DMS79 treated with DMSO at 0.1 percent for 48 hours (cell line): ENCODE data around the gene NOTCH3.

Experiments
- DNase-seq: peaks from one replicate; lab custom pipeline; 2025; lab: John Stamatoyannopoulos, UW

NOTCH3 gene

DNA sequence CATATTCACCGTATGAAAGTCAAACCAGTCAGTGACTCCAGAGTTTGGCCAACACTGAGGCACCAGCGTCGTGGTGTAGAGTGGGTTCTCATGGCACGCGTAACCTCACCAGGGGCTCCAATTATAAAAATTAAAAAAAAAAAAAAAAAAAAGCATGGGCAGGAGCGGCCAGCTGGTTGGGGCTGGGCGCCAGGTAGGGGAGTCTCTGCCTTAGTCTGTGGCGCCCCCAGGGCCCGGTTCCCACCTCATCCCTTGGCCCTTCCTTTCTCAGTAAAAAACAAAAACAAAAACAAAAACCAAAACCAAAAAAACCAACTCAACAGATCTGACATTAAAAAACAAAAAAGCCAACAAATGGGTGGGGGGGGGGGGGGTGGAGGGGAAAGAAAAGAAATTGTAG lies 36.1 kb upstream of the NOTCH3 start:
- no peak for DNase-seq

DNA sequence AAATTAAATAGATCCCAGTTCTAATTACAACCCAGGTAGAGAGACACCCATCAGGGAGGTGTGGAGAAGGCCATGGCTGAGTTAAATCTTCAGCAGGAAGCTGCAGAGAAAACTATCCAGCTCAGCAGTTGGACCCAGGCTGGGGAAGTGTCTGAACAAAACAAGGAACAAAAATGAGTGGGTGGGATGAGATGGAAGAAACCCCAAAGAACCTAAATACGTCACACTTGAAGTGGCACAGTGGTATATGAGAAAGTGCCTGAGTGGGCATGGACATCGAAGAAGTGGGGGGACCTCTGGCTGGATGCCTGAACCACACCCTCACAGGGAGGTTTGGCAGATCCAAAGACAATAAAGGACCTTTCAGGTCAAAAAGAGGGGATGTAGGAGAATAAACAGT lies 35.0 kb upstream of the NOTCH3 start:
- no peak for DNase-seq

DNA sequence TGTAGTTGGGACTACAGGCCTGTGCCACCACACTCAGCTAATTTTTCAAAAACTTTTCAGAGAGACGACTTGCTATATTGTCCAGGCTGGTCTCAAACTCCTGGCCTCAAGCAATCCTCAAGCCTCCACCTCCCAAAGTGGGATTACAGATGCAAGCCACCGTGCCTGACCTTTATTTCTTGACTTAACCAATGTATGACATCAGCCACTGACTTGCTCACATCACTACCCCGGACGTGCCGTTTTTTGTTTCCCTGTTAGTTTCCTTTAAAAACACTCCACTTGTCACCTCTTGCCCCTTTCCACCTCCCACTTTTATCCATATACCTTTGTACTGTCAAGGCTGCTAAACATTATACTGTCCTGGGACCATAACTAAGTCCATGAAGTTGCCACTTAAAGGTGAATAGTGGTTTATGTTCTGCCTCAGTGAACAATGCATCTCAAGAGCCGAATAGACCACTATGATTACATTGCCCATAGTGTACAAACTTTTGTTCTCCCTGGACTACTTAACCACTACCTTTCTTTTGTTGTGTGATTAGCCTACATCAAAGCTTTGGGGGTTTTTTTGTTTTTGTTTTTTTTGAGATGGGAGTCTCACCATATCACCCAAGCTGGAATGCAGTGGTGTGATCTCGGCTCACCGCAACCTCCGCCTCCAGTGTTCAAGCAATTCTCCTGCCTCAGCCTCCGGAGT lies 33.8 kb upstream of the NOTCH3 start:
- peak; percentile 69 for DNase-seq

DNA sequence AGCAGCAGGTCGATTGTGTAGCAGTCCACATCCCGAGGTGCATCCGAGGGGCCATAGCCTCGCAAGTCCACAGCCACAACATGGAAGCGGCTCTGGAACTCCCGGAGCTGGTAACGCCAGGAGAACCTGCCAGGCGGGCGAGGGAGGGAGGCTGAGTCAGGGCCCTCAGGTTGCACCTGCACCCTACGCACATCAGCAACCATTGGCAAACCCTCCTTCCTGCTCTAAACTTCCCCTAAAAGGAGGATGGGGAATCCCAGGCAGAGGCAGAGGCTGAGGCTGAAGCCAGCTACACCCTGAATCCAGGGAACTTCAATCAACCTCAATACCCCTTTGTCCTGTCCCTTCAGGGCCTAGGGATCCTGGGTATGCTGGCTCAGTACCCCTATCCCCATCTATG lies 30.5 kb upstream of the NOTCH3 start:
- DNase-seq = no peak

DNA sequence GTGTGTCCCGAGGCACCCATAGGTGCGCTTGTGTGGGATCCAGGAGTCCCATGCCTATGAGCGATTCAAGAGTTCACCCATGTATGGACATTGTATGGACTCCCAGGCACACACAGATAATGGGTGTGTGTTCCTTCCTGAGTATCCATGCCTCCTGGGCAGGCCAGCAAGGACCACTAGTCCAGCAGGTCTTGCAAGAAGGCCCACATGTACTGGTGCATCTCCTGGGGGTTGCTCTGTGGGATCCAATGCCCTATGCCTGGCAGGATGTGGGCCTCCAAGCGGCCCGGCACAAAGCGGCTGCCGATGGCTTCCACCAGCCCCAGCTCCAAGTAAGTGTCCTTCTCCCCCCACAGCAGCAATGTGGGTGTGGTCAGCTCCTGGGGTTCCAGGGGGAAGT lies 26.5 kb upstream of the NOTCH3 start:
- no peak for DNase-seq

DNA sequence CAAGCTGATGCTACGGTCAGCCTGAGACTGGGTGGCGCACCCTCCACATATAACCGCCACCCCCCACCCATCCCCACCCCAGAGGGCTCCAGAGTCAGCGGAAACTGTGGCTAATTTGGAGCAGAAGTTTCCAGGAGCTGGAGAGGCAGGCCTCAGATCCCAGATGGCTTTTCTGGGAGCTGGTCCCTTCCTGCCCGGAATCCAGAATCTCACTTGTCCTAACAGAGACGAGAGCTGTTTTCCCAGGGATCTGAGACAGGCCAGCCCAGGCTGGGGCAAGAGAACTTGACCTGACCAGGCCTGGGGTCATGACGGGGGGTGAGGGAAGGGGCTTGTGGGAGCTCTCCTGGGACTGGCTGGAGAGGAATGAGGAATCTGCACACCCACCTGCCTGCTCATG lies 25.0 kb upstream of the NOTCH3 start:
- no peak for DNase-seq

DNA sequence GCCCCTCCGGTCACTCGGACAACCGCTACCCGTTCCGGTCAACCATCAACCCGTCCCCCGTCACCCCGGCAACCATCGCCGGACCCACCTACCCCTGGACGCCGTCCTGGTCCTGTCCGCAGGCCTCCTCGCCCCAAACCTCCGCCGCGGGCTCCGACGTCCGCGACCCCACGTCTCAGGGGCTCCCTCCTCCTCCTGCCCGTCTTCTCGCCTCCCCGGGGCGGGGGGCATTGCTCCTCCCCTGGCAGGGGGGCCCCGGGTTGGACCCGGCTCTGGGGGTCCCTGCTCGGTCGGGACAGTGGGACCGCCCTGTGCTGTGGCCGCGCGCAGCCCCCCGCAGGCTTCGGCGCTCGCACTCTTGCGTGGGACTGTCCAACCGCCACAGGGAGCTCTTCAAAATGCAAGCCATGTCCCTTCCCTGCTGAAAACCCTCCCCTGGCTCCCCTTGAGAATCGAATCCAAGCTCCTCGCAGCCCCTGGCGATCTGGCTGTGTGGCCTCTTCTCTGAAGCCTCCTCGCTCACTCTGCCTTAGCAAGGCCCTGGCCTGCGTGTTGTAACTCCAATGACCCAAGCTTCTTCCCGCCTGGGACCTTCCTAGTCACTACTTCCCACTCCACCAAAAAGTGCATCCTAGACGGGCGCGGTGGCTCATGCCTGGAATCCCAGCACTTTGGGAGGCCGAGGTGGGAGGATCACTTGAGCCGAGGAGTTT lies 23.0 kb upstream of the NOTCH3 start:
- DNase-seq = peak; percentile 21

DNA sequence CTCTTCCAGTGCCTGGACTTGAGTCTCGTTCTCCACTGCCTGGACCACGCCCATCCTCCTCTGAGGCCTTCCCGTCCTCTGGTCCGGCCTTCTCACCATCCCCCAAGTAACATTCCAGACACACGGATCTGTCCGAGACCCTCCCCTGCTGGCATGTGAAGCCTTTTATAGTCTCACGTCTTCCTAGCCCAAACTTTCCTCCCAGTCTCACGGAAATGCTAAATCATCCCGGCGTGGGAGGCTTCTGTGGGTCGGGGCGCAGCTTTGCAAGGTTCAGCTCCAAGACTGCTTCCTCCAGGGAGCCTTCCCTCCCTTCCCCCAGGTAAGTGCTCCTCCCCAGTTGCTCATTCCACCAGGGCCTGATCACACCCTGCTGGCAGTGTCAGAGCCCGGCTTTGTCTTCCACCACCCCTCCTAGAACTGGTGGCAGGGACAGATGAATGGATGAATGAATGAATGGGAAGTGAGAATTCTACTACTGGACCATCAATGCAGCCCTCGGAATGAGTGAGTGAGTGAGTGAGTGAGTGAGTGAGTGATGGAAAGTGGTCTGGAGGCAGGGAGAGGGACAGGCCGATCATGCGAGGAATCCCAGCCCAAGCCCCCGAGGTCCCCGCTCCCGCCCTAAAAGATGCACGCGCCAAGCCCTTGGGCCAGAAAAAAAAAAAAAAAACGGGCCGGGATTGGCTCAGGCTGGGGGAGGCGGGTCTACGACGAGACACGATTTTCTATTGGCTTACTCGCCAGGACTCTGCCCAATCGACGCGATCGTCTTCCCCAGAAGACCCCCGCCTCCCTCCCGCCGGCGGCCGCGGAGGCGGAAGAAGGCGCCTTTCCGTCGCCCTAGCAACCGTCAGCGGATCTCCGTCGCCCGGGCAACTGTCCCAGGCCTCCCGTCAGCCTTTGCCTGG lies 22.2 kb upstream of the NOTCH3 start:
- DNase-seq = peak; percentile 94

DNA sequence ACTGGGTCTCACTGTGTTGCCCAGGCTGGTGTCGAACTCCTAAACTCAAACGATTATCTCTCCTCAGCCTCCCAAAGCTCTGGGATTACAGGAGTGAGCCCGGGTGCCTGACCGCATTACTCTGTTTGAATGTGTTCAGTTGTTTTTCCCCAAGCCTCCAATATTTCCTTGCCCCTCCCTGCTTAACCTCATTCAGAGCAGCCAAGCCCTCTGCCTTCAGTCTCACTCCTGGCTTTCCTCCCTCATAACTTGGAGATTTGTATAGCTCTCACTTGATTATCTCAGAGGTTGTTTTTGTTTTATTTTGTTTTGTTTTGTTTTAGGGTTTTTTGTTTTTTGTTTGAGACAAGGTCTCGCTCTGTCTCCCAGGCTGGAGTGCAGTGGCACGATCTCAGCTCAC lies 20.0 kb upstream of the NOTCH3 start:
- no peak for DNase-seq

DNA sequence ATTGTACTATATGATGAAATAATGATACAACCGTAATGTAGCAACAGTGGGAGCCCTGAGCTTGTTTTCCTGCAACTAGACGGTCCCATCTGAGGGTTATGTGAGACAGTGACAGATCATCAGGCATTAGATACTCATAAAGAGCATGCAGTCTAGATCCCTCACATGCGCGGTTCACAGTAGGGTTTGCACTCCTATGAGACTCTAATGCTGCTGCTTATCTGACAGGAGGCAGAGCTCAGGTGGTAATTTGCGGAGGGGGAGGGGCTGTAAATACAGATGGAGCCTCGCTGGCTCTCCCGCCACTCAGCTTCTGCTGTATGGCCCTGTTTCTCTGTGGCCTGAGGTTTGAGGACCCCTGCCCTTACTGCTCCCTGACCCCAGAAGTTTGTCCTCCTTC lies 17.7 kb upstream of the NOTCH3 start:
- no peak for DNase-seq

DNA sequence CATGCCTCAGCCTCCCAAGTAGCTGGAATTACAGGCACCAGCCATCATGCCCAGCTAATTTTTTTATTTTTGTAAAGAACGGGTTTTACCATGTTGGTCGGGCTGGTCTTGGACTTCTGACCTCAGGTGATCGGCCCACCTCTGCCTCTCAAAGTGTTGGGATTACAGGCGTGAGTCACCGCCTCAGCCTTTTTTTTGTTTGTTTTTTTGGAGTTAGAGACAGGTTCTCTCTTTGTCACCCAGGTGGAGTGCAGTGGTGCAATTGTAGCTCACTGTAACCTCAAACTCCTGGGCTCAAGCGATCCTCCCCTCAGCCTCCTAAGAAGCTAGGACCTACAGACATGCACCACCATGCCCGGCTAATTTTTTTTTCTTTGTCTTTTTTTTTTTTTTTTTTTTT lies 15.6 kb upstream of the NOTCH3 start:
- DNase-seq = no peak

DNA sequence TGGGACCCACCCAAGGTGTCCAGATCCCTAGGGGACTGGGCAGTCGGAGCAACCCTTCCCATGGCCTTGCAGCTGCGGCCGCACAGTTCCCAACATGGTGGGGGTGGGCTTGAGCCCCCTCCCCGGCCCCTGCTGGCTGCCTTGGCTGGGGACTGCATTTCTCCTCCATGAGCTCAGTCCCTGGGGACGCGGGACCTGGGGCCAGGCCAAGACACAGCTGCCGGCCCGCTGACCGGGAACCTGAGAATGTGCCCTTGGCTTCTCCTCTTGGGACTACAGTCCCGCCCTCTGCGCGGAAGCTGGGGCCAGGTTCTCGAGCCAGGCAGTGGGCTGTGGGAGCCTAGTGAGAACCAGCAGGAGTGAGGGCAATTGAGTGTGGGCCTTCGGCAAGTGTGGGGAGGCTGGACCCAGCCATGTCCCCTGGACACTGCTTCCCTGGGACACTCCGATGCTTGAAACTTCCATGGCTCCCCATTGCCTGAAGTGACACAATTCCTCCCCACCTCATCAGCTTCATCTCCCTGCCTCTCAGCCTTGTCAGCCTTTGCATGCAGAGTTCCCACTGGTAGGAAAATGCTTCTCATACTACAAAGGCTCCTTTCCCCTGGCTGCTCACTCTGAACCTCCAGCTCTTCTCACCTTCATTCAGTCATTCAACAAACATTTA lies 13.1 kb upstream of the NOTCH3 start:
- DNase-seq = no peak

DNA sequence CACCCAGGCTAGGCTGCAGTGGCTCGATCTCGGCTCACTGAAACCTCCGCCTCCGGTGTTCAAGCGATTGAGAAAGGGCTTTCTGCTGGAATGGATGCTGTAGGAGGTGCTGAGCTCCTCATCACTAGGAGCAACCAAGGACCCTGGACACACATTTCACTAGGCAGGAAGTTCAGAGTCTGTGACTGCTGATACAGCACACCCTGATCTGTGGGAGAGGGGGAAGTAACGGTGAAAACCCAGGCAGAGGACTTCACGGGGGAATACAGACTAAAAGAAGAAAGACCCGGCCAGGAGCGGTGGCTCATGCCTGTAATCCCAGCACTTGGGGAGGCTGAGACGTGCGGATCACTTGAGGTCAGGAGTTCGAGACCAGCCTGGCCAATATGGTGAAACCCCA lies 11.9 kb upstream of the NOTCH3 start:
- no peak for DNase-seq

DNA sequence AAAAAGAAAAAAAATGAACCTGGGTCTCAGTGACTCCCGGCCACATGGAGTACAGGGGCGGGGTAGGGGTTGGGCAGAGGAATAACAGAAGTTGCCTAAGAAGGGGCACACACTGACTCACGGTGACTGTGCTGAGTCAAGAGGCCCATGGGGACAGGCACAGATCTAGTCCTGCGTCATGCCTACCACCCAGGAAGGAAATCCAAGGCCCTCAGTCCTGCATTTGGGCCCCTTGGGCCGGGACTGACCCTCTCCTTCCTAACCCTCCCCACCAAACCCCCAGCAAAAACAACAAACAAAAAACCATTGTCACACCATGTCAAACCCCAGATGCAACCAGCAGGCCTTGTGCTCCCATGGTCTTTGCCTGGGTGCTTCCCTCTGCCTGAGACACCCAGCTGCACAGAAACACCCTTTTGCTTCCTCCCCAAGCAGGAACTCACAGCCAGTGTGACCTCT lies 9.6 kb upstream of the NOTCH3 start:
- no peak for DNase-seq

DNA sequence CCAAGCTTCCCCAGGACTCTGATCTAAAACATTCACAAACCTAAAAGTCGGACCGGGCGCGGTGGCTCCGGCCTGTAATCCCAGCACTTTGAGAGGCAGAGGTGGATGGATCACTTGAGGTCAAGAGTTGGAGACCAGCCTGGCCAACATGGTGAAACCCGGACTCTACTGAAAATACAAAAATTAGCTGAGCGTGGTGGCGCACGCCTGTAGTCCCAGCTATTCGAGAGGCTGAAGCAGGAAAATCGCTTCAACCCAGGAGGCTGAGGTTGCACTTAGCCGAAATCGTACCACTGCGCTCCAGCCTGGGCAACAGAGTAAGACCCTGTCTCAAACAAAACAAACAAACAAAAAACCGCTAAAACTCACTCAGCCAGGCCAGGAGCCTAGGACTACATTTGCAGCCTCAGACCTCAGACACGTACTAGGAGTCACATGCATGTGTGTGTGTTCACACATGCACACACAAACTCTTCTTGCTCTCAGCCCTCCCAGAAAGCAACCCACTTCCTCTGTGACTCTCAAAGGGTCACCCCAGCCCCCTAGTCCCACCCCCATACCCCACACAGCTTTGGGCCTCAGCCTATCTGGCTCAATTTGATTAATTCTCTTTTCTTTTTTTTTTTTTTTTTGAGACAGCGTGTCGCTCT lies 704 bp upstream of the NOTCH3 start:
- no peak for DNase-seq

DNA sequence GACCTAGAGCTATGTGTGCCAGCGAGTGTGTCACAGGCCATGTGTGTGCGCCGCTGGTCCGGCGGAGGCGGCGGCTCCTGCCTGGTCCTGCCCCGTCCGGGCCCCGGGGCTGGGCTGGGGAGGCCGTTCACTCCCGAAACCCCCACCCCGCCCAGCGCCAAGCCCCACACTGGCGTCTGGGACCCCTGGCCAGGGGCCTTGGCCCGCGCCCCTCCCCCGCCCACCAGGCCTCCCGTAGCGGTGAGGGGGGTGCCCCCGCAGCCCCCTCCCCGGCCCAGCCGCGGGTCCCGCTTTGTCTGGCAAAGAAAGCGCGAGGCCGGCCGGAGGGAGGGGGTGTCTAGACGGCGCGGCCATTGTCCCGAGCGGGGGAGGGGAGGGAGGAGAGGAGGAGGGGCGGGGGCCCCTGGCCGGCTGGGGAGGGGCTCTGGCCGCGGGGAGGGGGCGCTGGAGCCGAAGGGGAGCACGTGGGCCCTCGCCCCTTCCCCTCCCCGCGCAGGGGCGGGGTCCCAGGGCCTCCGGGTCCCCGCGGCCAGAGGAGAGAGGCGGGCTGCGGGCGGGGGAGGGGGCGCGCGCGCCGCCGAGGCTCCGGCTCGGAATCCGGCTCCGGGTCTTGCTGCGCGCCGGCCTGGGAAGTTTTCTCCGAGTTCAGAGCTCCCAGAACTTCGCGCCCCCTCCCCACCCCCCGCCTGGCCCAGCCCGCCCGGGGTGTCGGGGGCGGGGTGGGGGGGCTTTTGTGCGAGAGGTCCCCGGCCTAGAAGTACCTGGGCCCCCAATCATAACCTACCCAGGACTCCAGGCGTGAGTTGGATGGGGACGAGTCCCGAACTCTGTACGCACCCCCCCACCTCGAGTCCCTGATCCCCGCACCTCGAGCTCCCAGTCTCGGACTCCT lies 888 bp downstream of the NOTCH3 start:
- peak; percentile 29 for DNase-seq

DNA sequence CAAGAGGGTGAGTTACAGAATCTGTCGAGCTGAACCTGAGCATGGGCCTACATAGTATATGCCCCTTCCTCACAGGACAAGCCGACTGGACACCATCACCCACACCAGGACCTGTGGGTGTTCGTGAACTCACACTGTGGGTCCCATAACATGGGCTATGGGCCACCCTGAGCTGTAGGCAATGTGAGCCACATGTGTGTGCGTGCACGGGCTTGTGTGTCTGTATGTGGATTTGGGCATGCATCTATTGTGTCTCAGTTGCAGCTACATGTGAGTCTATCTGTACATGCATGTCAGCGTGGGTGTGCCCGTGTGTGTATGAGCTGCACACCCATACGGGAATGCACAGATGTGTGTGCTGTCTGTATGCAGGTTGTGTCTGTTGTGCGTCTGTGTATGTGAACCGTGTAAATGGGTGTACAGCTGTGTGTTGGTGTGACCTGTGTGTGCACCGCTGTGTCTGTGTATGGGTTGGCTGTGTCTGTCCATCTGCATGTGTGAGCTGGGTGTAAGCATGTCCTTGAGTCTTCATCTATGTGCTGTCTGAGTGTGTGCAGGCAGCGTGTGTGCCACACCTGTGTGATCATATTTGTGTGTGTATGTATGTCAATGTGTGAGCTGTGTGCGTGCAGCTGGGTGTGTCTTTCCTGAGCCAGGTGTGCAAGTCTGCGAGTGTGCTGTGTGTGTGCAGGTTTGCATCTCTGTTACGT lies 1.7 kb downstream of the NOTCH3 start:
- DNase-seq = no peak

DNA sequence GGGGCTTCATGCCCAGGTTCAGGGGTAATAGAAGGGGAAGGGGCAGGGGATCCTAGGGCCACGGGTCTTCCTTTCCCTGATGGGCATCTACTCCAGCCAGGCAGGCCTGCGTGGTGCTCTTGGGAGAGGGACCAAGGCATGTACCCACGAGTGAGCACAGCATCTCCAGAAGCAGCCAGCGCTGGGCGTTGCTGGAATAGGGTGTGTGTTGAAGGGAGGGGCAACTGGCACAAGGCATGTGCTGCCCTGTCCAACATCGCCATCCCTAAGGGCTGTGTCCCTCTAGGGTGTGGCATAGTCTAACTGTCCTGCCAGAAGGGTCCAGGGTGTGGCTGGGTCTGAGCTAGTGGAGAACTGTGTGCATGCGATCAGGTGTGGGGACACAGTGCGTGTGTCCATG lies 2.9 kb downstream of the NOTCH3 start:
- DNase-seq = no peak

DNA sequence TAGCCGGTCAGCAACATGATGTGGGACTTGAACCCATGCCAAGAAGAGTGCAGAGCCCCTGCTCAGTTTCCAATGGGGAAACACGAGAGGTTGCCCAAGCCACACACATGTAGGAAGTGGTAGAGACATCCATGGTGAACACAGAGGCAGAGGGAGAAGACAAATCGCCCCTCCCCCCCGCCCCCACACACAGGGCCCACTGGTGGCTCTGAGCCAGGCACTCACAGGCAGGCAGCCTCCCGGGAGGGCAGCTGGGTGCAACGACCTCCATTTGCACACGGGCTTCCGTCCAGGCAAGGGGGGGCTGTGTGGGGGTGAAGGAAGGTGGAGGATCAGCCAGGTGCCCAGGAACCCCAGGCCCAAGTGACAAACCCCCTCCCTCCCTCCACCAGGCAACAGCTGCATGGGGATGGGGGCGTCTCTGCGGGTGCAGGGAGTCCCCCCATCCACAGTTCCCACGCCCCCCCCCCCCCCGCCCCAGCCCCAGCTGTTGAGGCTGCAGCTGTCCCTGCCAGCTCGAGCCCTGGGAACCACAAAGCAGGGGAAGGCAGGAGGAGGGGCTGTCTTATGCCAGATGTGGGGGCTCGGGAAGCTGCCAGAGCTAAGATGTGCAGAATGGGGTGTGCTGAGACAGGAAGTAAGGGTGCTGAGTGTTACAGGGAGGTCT lies 3.4 kb downstream of the NOTCH3 start:
- peak; percentile 48 for DNase-seq
